Ishikawa (cell line): ENCODE data around the gene TANC1.

Experiments
- CEBPB ChIP-seq: IDR thresholded peaks from 2 replicates; pipeline ENCODE4 v1.6.1; 2012
- CREB1 ChIP-seq: IDR thresholded peaks from 2 replicates; pipeline ENCODE4 v1.6.1; 2012; ENCODE audit warnings: low read depth
- EGR1 ChIP-seq: IDR thresholded peaks from 2 replicates; pipeline ENCODE4 v1.6.1; 2012
- EP300 ChIP-seq: IDR thresholded peaks from 2 replicates; pipeline ENCODE4 v1.6.1; 2012; ENCODE audit warnings: borderline replicate concordance
- FOXM1 ChIP-seq: IDR thresholded peaks from 2 replicates; pipeline ENCODE4 v1.6.1; 2012; ENCODE audit warnings: low read depth, borderline replicate concordance
- MAX ChIP-seq: IDR thresholded peaks from 2 replicates; pipeline ENCODE4 v1.6.1; 2012
- NFIC ChIP-seq: IDR thresholded peaks from 2 replicates; pipeline ENCODE4 v1.6.1; 2012
- RAD21 ChIP-seq: IDR thresholded peaks from 2 replicates; pipeline ENCODE4 v1.6.1; 2012; ENCODE audit warnings: low read depth
- REST ChIP-seq: IDR thresholded peaks from 2 replicates; pipeline ENCODE4 v1.6.1; 2012; ENCODE audit warnings: low read depth, mild to moderate bottlenecking
- TAF1 ChIP-seq: IDR thresholded peaks from 2 replicates; pipeline ENCODE4 v1.6.1; 2012; ENCODE audit warnings: low read depth, mild to moderate bottlenecking
- TCF12 ChIP-seq: IDR thresholded peaks from 2 replicates; pipeline ENCODE4 v1.6.1; 2012; ENCODE audit warnings: low read depth
- TEAD4 ChIP-seq: IDR thresholded peaks from 2 replicates; pipeline ENCODE4 v1.6.1; 2012
- USF1 ChIP-seq: IDR thresholded peaks from 2 replicates; pipeline ENCODE4 v1.6.1; 2012
- YY1 ChIP-seq: IDR thresholded peaks from 2 replicates; pipeline ENCODE4 v1.6.1; 2012; ENCODE audit warnings: low read depth
- ZBTB7A ChIP-seq: IDR thresholded peaks from 2 replicates; pipeline ENCODE4 v1.6.1; 2012; ENCODE audit warnings: low read depth

Gene TANC1

GRCh38 chr2:159073256-159073655 is 104.8 kb downstream of the TANC1 start:
- TF ChIP-seq TEAD4 (no peak), YY1 (no peak), FOXM1 (no peak), RAD21 (no peak), REST (no peak), MAX (no peak), CEBPB (no peak)

- TF ChIP-seq USF1: no peak
- TF ChIP-seq EP300: no peak
- no peak for TF ChIP-seq MAX
- TF ChIP-seq NFIC: no peak
- TF ChIP-seq CEBPB: no peak
- TF ChIP-seq ZBTB7A: no peak
- TF ChIP-seq CREB1: no peak
Observed at GRCh38 chr2:159074605-159075004, 106.2 kb downstream of the TANC1 start.

GRCh38 chr2:159075727-159076126 is 107.3 kb downstream of the TANC1 start:
- TF ChIP-seq YY1 (no peak), TEAD4 (no peak), CEBPB (no peak), CREB1 (no peak), EP300 (no peak)

GRCh38 chr2:159076241-159076640 is 107.8 kb downstream of the TANC1 start:
- no peak for TF ChIP-seq REST
- TF ChIP-seq USF1: no peak
- no peak for TF ChIP-seq CREB1

GRCh38 chr2:159077869-159078268 is 109.4 kb downstream of the TANC1 start:
- no peak for TF ChIP-seq FOXM1
- TF ChIP-seq EP300: no peak
- no peak for TF ChIP-seq CEBPB
- TF ChIP-seq USF1: no peak
- no peak for TF ChIP-seq MAX
- TF ChIP-seq REST: no peak
- TF ChIP-seq CREB1: no peak

- no peak for TF ChIP-seq REST
- TF ChIP-seq TEAD4: no peak
- TF ChIP-seq TAF1: no peak
- TF ChIP-seq EGR1: no peak
- TF ChIP-seq CEBPB: no peak
- no peak for TF ChIP-seq NFIC
- TF ChIP-seq EP300: no peak
- TF ChIP-seq ZBTB7A: no peak
- TF ChIP-seq FOXM1: no peak
- no peak for TF ChIP-seq YY1
- no peak for TF ChIP-seq MAX
- TF ChIP-seq CREB1: no peak
- TF ChIP-seq RAD21: no peak
- no peak for TF ChIP-seq TCF12
- no peak for TF ChIP-seq USF1
Observed at GRCh38 chr2:159078443-159078842, 110.0 kb downstream of the TANC1 start.
